Measurements from ENCODE around the gene TCF4.

TCF4 gene

GRCh38 chr18:55284614-55285013, 303.4 kb downstream of the TCF4 start:
- DNase-seq, result no peak

GRCh38 chr18:55283309-55283708, 304.7 kb downstream of the TCF4 start:
- no peak for DNase-seq

- DNase-seq, result peak; percentile 15 to 47
Observed at GRCh38 chr18:55280503-55280902, 307.5 kb downstream of the TCF4 start.

- DNase-seq, result no peak
Observed at GRCh38 chr18:55275039-55275901, 312.7 kb downstream of the TCF4 start.

GRCh38 chr18:55272510-55273243, 315.3 kb downstream of the TCF4 start:
- no peak for DNase-seq

GRCh38 chr18:55269622-55270021, 318.4 kb downstream of the TCF4 start:
- no peak for DNase-seq

- no peak for DNase-seq
Observed at GRCh38 chr18:55268628-55269275, 319.2 kb downstream of the TCF4 start.

- DNase-seq, result no peak
Observed at GRCh38 chr18:55268151-55268601, 319.8 kb downstream of the TCF4 start.

- DNase-seq, result no peak
Observed at GRCh38 chr18:55266981-55267380, 321.0 kb downstream of the TCF4 start.

- DNase-seq, result no peak
Observed at GRCh38 chr18:55265984-55266383, 322.0 kb downstream of the TCF4 start.

- DNase-seq, result no peak
Observed at GRCh38 chr18:55265130-55265675, 322.8 kb downstream of the TCF4 start.

- no peak for DNase-seq
Observed at GRCh38 chr18:55264108-55264507, 323.9 kb downstream of the TCF4 start.

GRCh38 chr18:55262021-55262560, 325.9 kb downstream of the TCF4 start:
- DNase-seq, result no peak

GRCh38 chr18:55261253-55261652, 326.7 kb downstream of the TCF4 start:
- no peak for DNase-seq

GRCh38 chr18:55258088-55258487, 329.9 kb downstream of the TCF4 start:
- no peak for DNase-seq

GRCh38 chr18:55256929-55257289, 331.1 kb downstream of the TCF4 start:
- no peak for DNase-seq

- no peak for DNase-seq
Observed at GRCh38 chr18:55256226-55256928, 331.6 kb downstream of the TCF4 start.

GRCh38 chr18:55253814-55254213, 334.2 kb downstream of the TCF4 start:
- DNase-seq, result no peak

GRCh38 chr18:55252901-55253300, 335.1 kb downstream of the TCF4 start:
- no peak for DNase-seq

- DNase-seq, result no peak
Observed at GRCh38 chr18:55252053-55252675, 335.8 kb downstream of the TCF4 start.

GRCh38 chr18:55251254-55251971, 336.6 kb downstream of the TCF4 start:
- DNase-seq, result no peak
